Gastrocnemius medialis (tissue), 4 donors: ENCODE results near the gene OSBP2.

Experiments used
- POLR2A ChIP-seq, 2 donors: fragments of 450-650 bp; IDR thresholded peaks; one replicate each; pipeline ENCODE4 v1.6.1; 2017; ENCODE audit warnings: antibody characterized with exemption in 2 of 2, mild to moderate bottlenecking in 2 of 2, moderate library complexity in 2 of 2
- TF ChIP-seq, protein P1 (sequence below), 5 experiments: fragments of 450-650 bp in 3 of 5; fragments of 200-600 bp in 2 of 5; sonication (generic) in 2 of 5; IDR thresholded peaks in 4 of 5; conservative IDR thresholded peaks in 1 of 5; 1 replicate in 4 of 5; 2 replicates in 1 of 5; pipeline ENCODE4 v1.5.1; 2016 to 2019; ENCODE audit warnings: antibody characterized with exemption in 5 of 5, mild to moderate bottlenecking in 3 of 5, moderate library complexity in 3 of 5

GRCh38 chr22:30776476-30776875, 81.8 kb downstream of the OSBP2 start:
- TF ChIP-seq, protein P1, sequence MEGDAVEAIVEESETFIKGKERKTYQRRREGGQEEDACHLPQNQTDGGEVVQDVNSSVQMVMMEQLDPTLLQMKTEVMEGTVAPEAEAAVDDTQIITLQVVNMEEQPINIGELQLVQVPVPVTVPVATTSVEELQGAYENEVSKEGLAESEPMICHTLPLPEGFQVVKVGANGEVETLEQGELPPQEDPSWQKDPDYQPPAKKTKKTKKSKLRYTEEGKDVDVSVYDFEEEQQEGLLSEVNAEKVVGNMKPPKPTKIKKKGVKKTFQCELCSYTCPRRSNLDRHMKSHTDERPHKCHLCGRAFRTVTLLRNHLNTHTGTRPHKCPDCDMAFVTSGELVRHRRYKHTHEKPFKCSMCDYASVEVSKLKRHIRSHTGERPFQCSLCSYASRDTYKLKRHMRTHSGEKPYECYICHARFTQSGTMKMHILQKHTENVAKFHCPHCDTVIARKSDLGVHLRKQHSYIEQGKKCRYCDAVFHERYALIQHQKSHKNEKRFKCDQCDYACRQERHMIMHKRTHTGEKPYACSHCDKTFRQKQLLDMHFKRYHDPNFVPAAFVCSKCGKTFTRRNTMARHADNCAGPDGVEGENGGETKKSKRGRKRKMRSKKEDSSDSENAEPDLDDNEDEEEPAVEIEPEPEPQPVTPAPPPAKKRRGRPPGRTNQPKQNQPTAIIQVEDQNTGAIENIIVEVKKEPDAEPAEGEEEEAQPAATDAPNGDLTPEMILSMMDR (IDR thresholded peaks at IDR 0.05 in 4 of 5, conservative IDR thresholded peaks at IDR 0.05 in 1 of 5) = no peak
- TF ChIP-seq POLR2A (IDR thresholded peaks at IDR 0.05) = no peak
